Smooth muscle cell (in vitro differentiated cells): ENCODE results near the gene TMEM204. TPM values are rescaled to one million over a fixed set of nuclear protein-coding genes. Genes with fewer than 3 reads are reported as not detected.

ENCODE experiments used
- DNase-seq: peaks from one replicate; lab custom pipeline; 2025; ENCODE audit not compliant: unreplicated experiment; lab: John Stamatoyannopoulos, UW
- H2AFZ ChIP-seq: fragments of 200-600 bp; sonication (generic); 2 replicates; pipeline ENCODE4 v1.6.0; 2016; ENCODE audit warnings: antibody characterized with exemption, low read depth, mild to moderate bottlenecking
- H3F3A ChIP-seq: fragments of 200-600 bp; sonication (generic); 2 replicates; pipeline ENCODE4 v1.6.0; 2017; ENCODE audit warnings: antibody characterized with exemption, low read depth
- H3K27ac ChIP-seq: fragments of 200-600 bp; sonication (generic); 2 replicates; pipeline ENCODE4 v1.5.1; 2016; ENCODE audit warnings: low read depth, mild to moderate bottlenecking
- H3K27me3 ChIP-seq: fragments of 200-600 bp; sonication (generic); 2 replicates; pipeline ENCODE4 v1.6.1; 2016; ENCODE audit warnings: low read depth, mild to moderate bottlenecking
- H3K36me3 ChIP-seq: fragments of 200-600 bp; sonication (generic); 2 replicates; pipeline ENCODE4 v1.5.1; 2016; ENCODE audit warnings: low read depth
- H3K4me1 ChIP-seq: fragments of 200-600 bp; sonication (generic); 2 replicates; pipeline ENCODE4 v1.5.1; 2016; ENCODE audit warnings: low read depth
- H3K4me2 ChIP-seq: fragments of 200-600 bp; sonication (generic); 2 replicates; pipeline ENCODE4 v1.6.0; 2016; ENCODE audit warnings: mild to moderate bottlenecking
- H3K4me3 ChIP-seq: fragments of 200-600 bp; sonication (generic); 2 replicates; pipeline ENCODE4 v1.5.1; 2016; ENCODE audit warnings: mild to moderate bottlenecking
- H3K79me2 ChIP-seq: fragments of 200-600 bp; sonication (generic); 2 replicates; pipeline ENCODE4 v1.6.0; 2016; ENCODE audit warnings: low read depth, mild to moderate bottlenecking
- H3K9ac ChIP-seq: fragments of 200-600 bp; sonication (generic); 2 replicates; pipeline ENCODE4 v1.6.0; 2016; ENCODE audit warnings: low read depth
- H3K9me3 ChIP-seq: fragments of 200-600 bp; sonication (generic); replicated peaks from 2 replicates; pipeline ENCODE4 v1.5.1; 2016; ENCODE audit warnings: low read depth
- H4K20me1 ChIP-seq: fragments of 200-600 bp; sonication (generic); 2 replicates; pipeline ENCODE4 v1.6.0; 2016; ENCODE audit warnings: low read depth
- CTCF ChIP-seq: fragments of 200-600 bp; sonication (generic); IDR thresholded peaks from 2 replicates; pipeline ENCODE4 v1.5.1; 2017; ENCODE audit warnings: borderline replicate concordance, mild to moderate bottlenecking, antibody characterized with exemption; ENCODE audit not compliant: insufficient read depth, poor library complexity, severe bottlenecking
- WGBS: methylation state at CpG from one replicate; pipeline ENCODE4 v1.1.7; 2016; ENCODE audit warnings: low lambda C conversion rate; 5-methylcytosine and 5-hydroxymethylcytosine counted together
- polyA plus RNA-seq: library from polyadenylated mRNA; unstranded; fragments of >200 nt; fragmentation: Nextera tagmentation; extraction: Ambion mirVana; gene quantifications from 2 replicates; pipeline ENCODE4 v1.2.1, GENCODE V29; 2016
- total RNA-seq: library from RNA; depleted of rRNA; stranded (reverse); fragments of >200 nt; gene quantifications from 2 replicates; pipeline ENCODE4 v1.2.3, GENCODE V29; 2014

TMEM204 gene
- total and polyA plus RNA-seq, 2 experiments from 2014 or later = 0.90 to 4.2 TPM

- Histone ChIP-seq H3K9ac (no peak overlapping the region), H3K4me3 (no peak overlapping the region), H3K27ac (no peak overlapping the region), H3K79me2 (no peaks in the 10 kb centered on the region), H3F3A (no peaks in the 10 kb centered on the region), H4K20me1 (no peaks in the 10 kb centered on the region), H3K36me3 (no peaks in the 10 kb centered on the region), H3K4me2 (no peak overlapping the region), H3K27me3 (no peaks in the 10 kb centered on the region), H2AFZ (no peak overlapping the region), H3K4me1 (no peaks in the 10 kb centered on the region), H3K9me3 (no peaks in the 10 kb centered on the region)
- TF ChIP-seq CTCF = no peak
- WGBS = 92% methylated on average over 26 of the region's 30 CpGs
- DNase-seq = no peak
These were observed 21.6 kb upstream of the TMEM204 start for GRCh38 chr16:1511662-1512569.

DNA sequence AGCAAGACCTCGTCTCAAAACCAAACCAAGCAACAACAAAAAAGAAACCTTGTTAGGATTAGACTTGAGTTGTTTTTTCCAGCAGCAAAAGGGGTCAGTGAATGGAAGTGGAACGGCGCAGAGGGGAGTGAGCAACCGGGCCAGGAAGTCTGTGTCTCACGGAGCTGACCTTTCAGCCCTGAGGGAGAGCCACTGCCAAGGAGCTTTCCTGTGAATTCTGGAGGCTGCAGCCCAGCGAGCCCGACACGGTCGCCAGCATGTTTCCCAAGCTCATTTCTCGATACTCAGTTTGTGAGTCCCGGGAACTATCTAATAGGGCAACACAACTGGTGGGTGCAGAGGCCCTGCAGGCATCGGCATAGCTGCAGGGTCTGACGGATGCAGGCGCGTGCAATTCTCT is 20.7 kb upstream of the TMEM204 start:
- H2AFZ ChIP-seq = no peak overlapping the region
- no peak overlapping the region for H3K9ac ChIP-seq
- H3K9me3 ChIP-seq = no peaks in the 10 kb centered on the region
- no peak overlapping the region for H3K4me3 ChIP-seq
- no peak overlapping the region for H3K27ac ChIP-seq
- no peaks in the 10 kb centered on the region for H4K20me1 ChIP-seq
- no peaks in the 10 kb centered on the region for H3K36me3 ChIP-seq
- no peaks in the 10 kb centered on the region for H3K79me2 ChIP-seq
- H3K4me2 ChIP-seq = no peak overlapping the region
- DNase-seq = no peak
- no peaks in the 10 kb centered on the region for H3K27me3 ChIP-seq
- H3K4me1 ChIP-seq = no peaks in the 10 kb centered on the region
- no peak for TF ChIP-seq CTCF
- H3F3A ChIP-seq = no peaks in the 10 kb centered on the region
- 98% methylated on average over 15 of the region's 15 CpGs for WGBS

- Histone ChIP-seq H3F3A (no peaks in the 10 kb centered on the region), H3K4me1 (no peaks in the 10 kb centered on the region), H3K79me2 (no peaks in the 10 kb centered on the region), H2AFZ (no peak overlapping the region), H4K20me1 (no peaks in the 10 kb centered on the region), H3K36me3 (no peaks in the 10 kb centered on the region), H3K27me3 (no peaks in the 10 kb centered on the region), H3K9me3 (no peaks in the 10 kb centered on the region), H3K4me3 (no peak overlapping the region), H3K27ac (no peak overlapping the region), H3K4me2 (no peak overlapping the region), H3K9ac (no peak overlapping the region)
- no peak for TF ChIP-seq CTCF
- 93% methylated on average over 3 of the region's 3 CpGs for WGBS
- DNase-seq = no peak
These were observed 19.0 kb upstream of the TMEM204 start for GRCh38 chr16:1514507-1514906.
